GM18909 (cell line): ENCODE measurements around the gene EXOSC10.
"Not testable (repeated sequence)": the region's sequence is repeated elsewhere in the genome, so short reads cannot be mapped to it uniquely, and the experiment has no call there.

ENCODE experiments used
- ATAC-seq: cut with Tn5 transposase; IDR thresholded peaks from one replicate; pipeline ENCODE4 v1.9.1; 2021; ENCODE audit warnings: mild to moderate bottlenecking; ENCODE audit not compliant: unreplicated experiment, poor library complexity

EXOSC10 gene

DNA sequence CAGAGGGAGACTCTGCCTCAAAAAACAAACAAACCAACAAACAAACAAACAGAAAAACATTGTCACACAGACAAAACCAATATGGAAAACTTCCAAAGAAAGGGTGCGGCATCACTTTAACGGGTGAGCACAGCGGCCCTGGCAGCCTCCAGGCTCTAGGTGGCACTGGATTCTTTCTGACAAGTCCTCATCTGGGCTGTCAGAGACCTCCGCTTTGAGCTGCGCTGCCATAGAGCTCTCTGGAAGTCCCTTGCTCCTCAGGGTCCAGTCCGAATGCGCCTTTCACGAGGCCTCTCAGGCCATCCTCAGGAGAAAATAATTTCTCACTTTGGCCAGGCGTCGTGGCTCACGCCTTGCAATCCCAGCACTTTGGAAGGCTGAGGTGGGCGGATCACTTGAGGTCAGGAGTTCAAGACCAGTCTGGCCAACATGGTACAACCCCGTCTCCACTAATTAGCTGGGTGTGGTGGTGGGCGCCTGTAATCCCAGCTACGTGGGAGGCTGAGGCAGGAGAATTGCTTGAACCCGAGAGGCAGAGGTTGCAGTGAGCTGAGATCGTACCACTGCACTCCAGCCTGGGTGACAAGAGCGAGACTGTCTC lies 35.6 kb downstream of the EXOSC10 start:
- not testable (repeated sequence) for ATAC-seq

GRCh38 chr1:11062965-11063401 lies 36.7 kb downstream of the EXOSC10 start:
- ATAC-seq = no peak

GRCh38 chr1:11061652-11062365 lies 37.9 kb downstream of the EXOSC10 start:
- no peak for ATAC-seq

DNA sequence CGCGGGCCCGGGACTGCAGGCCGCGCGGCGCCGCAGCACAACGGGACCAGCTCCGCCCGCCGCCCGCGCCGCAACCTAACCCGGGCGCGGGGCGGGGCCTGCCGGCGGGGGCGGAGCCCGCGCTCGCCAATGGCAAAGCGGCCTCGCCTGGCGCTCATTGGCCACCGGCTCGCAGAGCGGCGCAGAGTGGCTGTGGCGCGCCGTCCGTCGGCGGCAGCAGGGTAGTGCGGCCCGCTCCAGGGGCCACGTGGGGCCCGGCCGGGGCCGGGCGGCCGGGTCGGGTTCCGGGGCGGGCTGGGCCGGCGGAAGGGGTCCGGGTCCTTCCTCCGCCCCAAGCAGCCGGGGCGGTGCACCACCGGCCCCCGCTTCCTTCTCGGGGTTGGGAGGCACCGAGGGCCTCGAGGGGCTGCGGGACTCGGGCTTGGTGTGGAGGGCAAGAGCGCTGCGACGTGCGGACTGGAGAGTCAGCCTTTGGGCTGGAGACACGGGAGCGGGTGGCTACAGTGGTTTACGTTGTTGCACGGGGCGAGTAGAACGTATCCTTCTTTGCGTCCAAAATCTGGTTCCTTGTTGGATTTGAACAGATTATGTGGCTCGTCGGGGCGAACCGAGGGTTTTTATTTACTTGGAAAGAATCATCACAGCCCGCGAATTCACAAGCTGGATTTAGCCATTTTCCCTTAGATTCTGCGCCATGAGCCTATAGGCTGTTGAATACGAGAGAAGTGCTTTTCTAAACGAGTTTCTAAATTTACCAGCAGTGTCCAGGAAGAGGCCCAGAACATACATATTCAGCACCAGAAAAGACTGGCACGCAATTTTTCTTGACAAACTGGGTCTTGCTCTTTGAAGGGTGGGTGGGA lies 39.5 kb downstream of the EXOSC10 start, which contains the start of gene SRM:
TSS of gene SRM (minus strand) at position 51 of the 863 bp plus-strand sequence. CDS start 75 bp downstream, outside the sequence.
- ATAC-seq = peak; percentile 88

DNA sequence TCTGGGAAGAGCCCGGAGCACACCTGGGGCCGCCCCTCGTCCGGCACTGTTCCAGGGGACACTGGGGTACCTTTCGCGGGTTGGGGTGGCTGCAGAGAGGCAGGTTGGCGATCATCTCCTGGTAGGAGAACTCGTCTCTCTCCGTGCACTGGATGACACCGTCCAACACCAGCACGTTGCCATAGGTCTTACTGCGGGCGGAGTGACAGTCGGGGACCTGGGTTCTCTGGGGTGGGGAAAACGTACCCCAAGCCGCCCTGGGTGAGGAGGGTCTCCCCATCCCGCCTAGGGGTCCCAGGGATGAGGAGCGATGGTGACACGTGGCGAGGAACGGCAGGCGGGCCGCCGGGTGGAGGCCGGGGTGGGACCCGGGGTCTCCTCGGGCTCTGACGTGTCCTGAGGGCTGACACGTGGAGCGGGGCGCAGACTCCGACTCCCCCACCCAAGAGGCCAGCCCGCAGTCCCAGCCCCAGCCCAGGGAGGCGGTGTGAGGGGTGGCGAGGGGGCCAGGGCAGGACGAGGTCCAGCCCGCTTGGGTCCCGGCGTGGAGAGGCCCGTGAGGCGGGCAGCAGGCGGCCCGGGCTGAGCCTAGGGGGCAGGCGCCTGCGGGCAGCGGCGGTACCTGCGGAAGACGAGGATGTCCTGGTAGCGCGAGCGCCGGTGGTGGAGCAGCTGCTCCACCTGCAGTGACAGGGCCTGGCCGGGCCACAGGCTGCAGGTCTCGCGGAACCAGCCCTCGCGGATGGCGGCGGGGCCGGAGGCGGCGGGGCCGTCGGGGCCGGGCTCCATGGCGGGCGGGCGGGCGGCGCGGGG lies 40.3 kb downstream of the EXOSC10 start:
- peak; percentile 30 for ATAC-seq

DNA sequence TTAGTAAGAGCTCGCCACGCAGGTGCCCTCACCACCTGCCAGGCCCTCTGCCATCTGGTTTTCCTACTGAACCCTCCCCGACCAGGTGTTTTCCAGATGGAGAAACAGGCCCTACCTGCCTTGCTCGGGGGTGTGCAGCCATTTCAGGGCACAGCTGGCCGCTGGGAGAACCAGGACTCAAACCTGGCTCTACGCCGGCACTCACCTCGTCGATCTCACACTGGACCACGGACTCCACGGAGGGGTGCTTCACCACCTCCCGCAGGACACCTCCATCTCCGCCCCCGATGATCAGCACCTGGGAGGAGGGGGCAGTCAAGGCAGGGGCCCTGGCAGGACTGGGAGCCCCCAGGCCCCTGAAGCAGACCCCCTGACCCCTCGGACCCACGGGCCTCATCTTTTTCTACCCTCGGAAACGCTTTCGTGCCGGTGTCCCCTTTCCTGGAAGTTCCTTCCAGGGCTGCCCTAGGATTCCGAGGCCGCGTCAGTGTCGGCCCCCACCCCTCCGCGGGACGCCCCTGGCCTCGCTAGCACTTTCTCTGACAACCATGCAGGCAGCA lies 41.0 kb downstream of the EXOSC10 start:
- ATAC-seq = no peak

DNA sequence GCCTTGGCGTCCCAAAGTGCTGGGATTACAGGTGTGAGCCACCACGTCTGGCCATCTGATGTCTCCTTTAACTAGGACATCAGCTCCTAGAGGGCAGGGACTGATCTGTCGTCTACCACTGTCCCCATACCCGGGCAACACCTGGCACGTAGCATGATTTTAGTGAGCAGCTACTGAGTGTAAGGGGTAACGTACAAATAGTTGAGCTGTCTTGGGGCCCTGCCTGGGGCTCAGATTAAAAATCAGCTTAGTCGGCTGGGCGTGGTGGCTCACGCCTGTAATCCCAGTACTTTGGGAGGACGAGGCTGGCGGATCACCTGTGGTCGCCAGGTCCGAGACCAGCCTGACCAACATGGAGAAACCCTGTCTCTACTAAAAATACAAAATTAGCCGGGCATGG lies 41.6 kb downstream of the EXOSC10 start:
- no peak for ATAC-seq

GRCh38 chr1:11057477-11057876 lies 42.2 kb downstream of the EXOSC10 start:
- no peak for ATAC-seq

DNA sequence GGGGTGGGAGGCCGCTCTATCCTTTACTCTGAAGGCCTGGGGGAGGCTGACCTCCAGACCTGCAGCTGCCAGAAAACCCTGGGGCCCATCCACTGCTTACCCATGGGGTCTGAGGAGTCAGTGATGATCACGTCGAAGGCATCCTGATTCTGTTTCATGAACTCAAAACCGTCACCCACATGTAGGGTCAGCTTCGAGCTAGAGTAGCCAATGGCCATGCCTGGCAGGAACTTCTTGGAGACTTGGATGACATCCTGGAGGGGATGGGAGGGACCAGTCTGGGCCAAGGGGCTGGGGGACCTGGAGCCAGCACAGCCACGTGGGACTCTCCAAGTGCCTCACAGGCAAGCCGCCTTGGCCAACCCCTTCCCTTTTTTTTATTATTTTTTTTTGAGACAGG lies 43.2 kb downstream of the EXOSC10 start:
- ATAC-seq = no peak

DNA sequence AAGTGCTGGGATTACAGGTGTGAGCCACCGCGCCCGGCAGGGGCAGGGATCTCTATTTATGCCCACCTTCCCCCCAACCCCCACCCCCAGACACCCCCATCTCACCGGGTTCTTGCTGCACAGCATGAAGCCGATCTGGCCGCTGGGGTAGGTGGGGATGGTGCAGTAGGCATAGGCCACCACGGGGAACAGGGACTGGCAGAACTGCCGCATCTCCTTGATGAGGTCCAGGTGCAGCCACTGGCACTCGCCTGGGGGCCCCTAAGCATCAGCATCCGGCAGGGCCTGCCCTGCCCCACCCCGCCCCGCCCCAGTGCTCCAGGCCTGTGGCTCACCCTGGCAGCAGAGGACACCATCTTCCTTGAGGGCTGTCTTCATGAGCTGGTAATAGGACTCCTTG lies 44.0 kb downstream of the EXOSC10 start:
- ATAC-seq = no peak

- ATAC-seq = no peak
Measured at GRCh38 chr1:11054666-11055065, 45.0 kb downstream of the EXOSC10 start.

DNA sequence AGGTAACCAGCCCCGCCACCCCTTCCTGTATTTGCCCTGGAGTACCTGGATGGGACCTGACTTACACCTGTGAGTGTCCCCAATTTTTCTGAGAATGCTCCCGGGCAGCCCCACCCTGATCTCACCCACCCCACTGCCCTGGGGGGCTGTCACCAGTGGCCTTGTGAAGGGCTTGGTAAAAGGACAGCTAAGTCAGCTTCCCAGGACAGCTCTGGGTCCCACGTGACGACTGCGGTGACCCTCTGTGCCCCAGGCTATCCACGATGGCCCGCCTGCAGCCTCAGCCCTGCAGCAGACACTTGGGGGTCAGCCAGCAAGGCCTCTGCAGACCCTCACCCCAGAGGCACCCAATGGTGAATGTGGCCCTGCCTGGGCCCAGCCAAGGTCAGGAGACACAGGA lies 45.5 kb downstream of the EXOSC10 start:
- no peak for ATAC-seq

- ATAC-seq = no peak
Measured at GRCh38 chr1:11053758-11054137, 45.9 kb downstream of the EXOSC10 start.

GRCh38 chr1:11052839-11053757 lies 46.6 kb downstream of the EXOSC10 start:
- no peak for ATAC-seq

DNA sequence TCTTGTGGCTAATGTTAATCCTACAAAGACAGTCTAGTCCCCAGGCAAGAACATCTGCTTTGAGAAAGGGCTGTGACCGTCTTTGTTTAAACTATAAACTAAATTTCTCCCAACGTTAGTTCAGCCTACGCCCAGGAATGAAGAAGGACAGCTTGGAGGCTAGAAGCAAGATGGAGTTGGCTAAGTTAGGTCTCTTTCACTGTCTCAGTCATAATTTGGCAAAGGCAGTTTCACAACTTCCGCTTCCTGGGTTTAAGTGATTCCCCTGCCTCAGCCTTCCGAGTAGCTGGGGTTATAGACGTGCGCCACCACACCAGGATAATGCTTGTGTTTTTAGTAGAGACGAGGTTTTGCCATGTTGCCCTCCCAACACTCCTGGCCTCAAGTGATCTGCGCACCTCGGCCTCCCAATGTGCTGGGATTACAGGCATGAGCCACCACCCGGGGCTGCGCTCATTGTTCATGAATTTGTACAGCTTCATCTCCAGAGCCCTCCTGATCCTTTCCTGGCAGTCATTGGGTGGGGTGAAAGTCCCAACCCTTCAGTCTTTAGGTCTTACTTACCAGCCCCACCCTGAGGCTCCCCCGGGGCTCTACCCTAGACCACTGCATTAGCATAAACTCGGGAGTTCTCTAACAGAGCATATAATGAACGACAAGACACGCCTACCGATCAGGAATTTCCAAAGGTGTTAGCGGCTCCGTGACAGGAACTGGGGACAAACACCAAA lies 47.7 kb downstream of the EXOSC10 start:
- ATAC-seq = no peak

GRCh38 chr1:11051121-11051520 lies 48.5 kb downstream of the EXOSC10 start:
- not testable (repeated sequence) for ATAC-seq

DNA sequence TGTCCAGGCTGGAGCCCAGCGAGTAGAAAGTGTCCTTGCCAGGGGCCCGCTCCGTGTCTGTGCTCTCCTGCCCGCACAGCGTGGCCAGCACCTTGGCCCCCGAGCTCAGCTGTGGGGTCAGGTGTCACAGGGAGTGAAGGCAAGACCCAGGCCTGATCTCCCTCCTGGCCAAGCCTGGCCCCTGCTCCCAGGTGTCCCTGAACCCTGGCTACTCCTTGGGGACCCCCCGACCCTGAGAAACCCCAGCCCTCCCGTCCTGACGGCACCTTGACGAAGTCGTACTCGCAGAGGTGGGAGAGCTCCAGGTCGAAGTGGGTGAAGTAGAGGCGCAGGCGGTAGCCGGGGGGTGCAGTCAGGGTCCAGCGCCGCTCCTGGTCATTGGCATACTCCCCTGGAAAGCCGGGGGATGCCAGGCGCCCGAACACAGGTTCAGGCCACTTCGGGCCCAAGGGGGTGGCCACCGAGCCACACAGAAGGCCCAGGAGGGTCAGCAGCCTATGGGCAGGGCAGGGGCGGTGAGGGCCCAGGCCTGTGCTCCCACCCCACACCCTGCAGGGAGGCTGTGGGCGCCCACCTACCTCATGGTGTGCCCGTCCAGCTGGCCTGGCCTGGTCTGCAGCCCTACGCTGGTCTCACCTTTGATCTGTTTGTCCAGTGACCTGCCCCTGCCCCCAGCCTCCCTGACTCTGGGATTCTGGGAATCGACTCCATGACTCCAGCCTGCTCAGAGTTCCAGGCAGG lies 52.9 kb downstream of the EXOSC10 start, which contains the start of gene MASP2:
TSS of gene MASP2 (minus strand) at position 615 of the 741 bp plus-strand sequence. CDS start at position 583, 32 bp downstream.
- no peak for ATAC-seq

- no peak for ATAC-seq
Measured at GRCh38 chr1:11046270-11046566, 53.5 kb downstream of the EXOSC10 start.
